Measurements from ENCODE around the gene SLC4A7.

GRCh38 chr3:27323087-27323570 is 161.1 kb downstream of the SLC4A7 start:
- TF ChIP-seq CTCF (IDR thresholded peaks at IDR 0.05) (no peak), POLR2A (IDR thresholded peaks at IDR 0.05) (no peak)
